ENCODE results near the gene TMEM213.
A peak's percentile ranks its signal among the peaks of the same experiment; 100 is the strongest.

Gene TMEM213

GRCh38 chr7:138871814-138872090 is 74.0 kb downstream of the TMEM213 start:
- H3K23ac ChIP-seq (ENCODE audit: low read length): no peak overlapping the region
- H3K4ac ChIP-seq (ENCODE audit: low read depth, low read length): no peak overlapping the region
- no peak overlapping the region for H3K4me2 ChIP-seq (ENCODE audit: low read length)
- no peak overlapping the region for H2BK15ac ChIP-seq (replicated peaks; ENCODE audit: low read depth)
- no peaks in the 10 kb centered on the region for H3K4me1 ChIP-seq (ENCODE audit: control insufficient read depth, low read depth, low read length)
- WGBS (ENCODE audit: extremely low coverage, insufficient coverage, low lambda C conversion rate): no CpG with 5 or more reads among the region's 5 CpGs
- H2AK5ac ChIP-seq (ENCODE audit: low read length): no peak overlapping the region
- no peak overlapping the region for H2BK120ac ChIP-seq (ENCODE audit: low read depth, low read length)
- H3K36me3 ChIP-seq (ENCODE audit: control insufficient read depth, insufficient read depth, low read length): peaks cover 1% of the 10 kb centered on the region
- no peak overlapping the region for H3K18ac ChIP-seq (ENCODE audit: low read length)
- H4K5ac ChIP-seq (ENCODE audit: low read length): no peak overlapping the region
- H3K27me3 ChIP-seq (ENCODE audit: insufficient read depth, low read length, poor library complexity): no peaks in the 10 kb centered on the region
- no peak overlapping the region for H4K8ac ChIP-seq (ENCODE audit: low read depth, low read length)
- no peak for DNase-seq
- H3K79me1 ChIP-seq (ENCODE audit: low read length): no peaks in the 10 kb centered on the region
- no peak overlapping the region for H3K9ac ChIP-seq (ENCODE audit: low read length)
- no peak overlapping the region for H3K27ac ChIP-seq (ENCODE audit: low read depth, low read length)
- no peak overlapping the region for H2BK5ac ChIP-seq (ENCODE audit: low read length)
- no peaks in the 10 kb centered on the region for H3K79me2 ChIP-seq (ENCODE audit: control insufficient read depth, insufficient read depth, low read length)
- H3K4me3 ChIP-seq (ENCODE audit: low read length): no peak overlapping the region
- H3K56ac ChIP-seq (ENCODE audit: low read length): no peak overlapping the region

- Histone ChIP-seq H3K27ac (ENCODE audit: low read depth, low read length) (no peak overlapping the region), H3K4ac (ENCODE audit: low read depth, low read length) (no peak overlapping the region)
Measured at GRCh38 chr7:138872576-138872975, 74.8 kb downstream of the TMEM213 start.

GRCh38 chr7:138873220-138873892 is 75.6 kb downstream of the TMEM213 start:
- H3K27ac ChIP-seq (ENCODE audit: low read depth, low read length): no peak overlapping the region
- no peak overlapping the region for H3K4me3 ChIP-seq (ENCODE audit: low read length)
- no peak overlapping the region for H4K5ac ChIP-seq (ENCODE audit: low read length)
- H3K4ac ChIP-seq (ENCODE audit: low read depth, low read length): no peak overlapping the region
- no peak overlapping the region for H3K4me2 ChIP-seq (ENCODE audit: low read length)
- no peak overlapping the region for H4K8ac ChIP-seq (ENCODE audit: low read depth, low read length)
- no peak for DNase-seq
- H3K27me3 ChIP-seq (ENCODE audit: insufficient read depth, low read length, poor library complexity): no peaks in the 10 kb centered on the region
- no peak overlapping the region for H3K23ac ChIP-seq (ENCODE audit: low read length)
- H3K56ac ChIP-seq (ENCODE audit: low read length): no peak overlapping the region
- H2BK15ac ChIP-seq (replicated peaks; ENCODE audit: low read depth): no peak overlapping the region
- no peak overlapping the region for H2BK5ac ChIP-seq (ENCODE audit: low read length)
- H3K36me3 ChIP-seq (ENCODE audit: control insufficient read depth, insufficient read depth, low read length): no peaks in the 10 kb centered on the region
- H3K79me2 ChIP-seq (ENCODE audit: control insufficient read depth, insufficient read depth, low read length): no peaks in the 10 kb centered on the region
- H3K18ac ChIP-seq (ENCODE audit: low read length): no peak overlapping the region
- no peak overlapping the region for H3K9ac ChIP-seq (ENCODE audit: low read length)
- no peak overlapping the region for H2AK5ac ChIP-seq (ENCODE audit: low read length)
- H2BK120ac ChIP-seq (ENCODE audit: low read depth, low read length): no peak overlapping the region
- no peaks in the 10 kb centered on the region for H3K79me1 ChIP-seq (ENCODE audit: low read length)
- WGBS (ENCODE audit: extremely low coverage, insufficient coverage, low lambda C conversion rate): no CpG with 5 or more reads among the region's 5 CpGs
- H3K4me1 ChIP-seq (ENCODE audit: control insufficient read depth, low read depth, low read length): no peaks in the 10 kb centered on the region

More at GRCh38 chr7:138872576-138872975, 74.8 kb downstream of the TMEM213 start:
- Histone ChIP-seq H3K23ac (ENCODE audit: low read length) (no peak overlapping the region), H2BK15ac (replicated peaks; ENCODE audit: low read depth) (no peak overlapping the region), H3K79me2 (ENCODE audit: control insufficient read depth, insufficient read depth, low read length) (no peaks in the 10 kb centered on the region), H4K8ac (ENCODE audit: low read depth, low read length) (no peak overlapping the region), H2BK120ac (ENCODE audit: low read depth, low read length) (no peak overlapping the region), H4K5ac (ENCODE audit: low read length) (no peak overlapping the region), H3K56ac (ENCODE audit: low read length) (no peak overlapping the region), H2AK5ac (ENCODE audit: low read length) (no peak overlapping the region), H3K4me2 (ENCODE audit: low read length) (no peak overlapping the region), H3K79me1 (ENCODE audit: low read length) (no peaks in the 10 kb centered on the region), H3K36me3 (ENCODE audit: control insufficient read depth, insufficient read depth, low read length) (peaks cover 1% of the 10 kb centered on the region), H3K4me3 (ENCODE audit: low read length) (no peak overlapping the region), H2BK5ac (ENCODE audit: low read length) (no peak overlapping the region), H3K4me1 (ENCODE audit: control insufficient read depth, low read depth, low read length) (no peaks in the 10 kb centered on the region), H3K18ac (ENCODE audit: low read length) (no peak overlapping the region), H3K9ac (ENCODE audit: low read length) (no peak overlapping the region), H3K27me3 (ENCODE audit: insufficient read depth, low read length, poor library complexity) (no peaks in the 10 kb centered on the region)
- no CpG with 5 or more reads among the region's 4 CpGs for WGBS (ENCODE audit: extremely low coverage, insufficient coverage, low lambda C conversion rate)
- DNase-seq: peak; percentile 74

GRCh38 chr7:138875794-138876193 is 78.0 kb downstream of the TMEM213 start:
- no peak for DNase-seq
- H2AK5ac ChIP-seq (ENCODE audit: low read length): no peak overlapping the region
- no CpG with 5 or more reads among the region's 9 CpGs for WGBS (ENCODE audit: extremely low coverage, insufficient coverage, low lambda C conversion rate)
- H3K4me2 ChIP-seq (ENCODE audit: low read length): no peak overlapping the region
- H3K79me2 ChIP-seq (ENCODE audit: control insufficient read depth, insufficient read depth, low read length): no peaks in the 10 kb centered on the region
- H3K4ac ChIP-seq (ENCODE audit: low read depth, low read length): no peak overlapping the region
- no peak overlapping the region for H3K4me3 ChIP-seq (ENCODE audit: low read length)
- no peak overlapping the region for H3K56ac ChIP-seq (ENCODE audit: low read length)
- no peak overlapping the region for H3K27ac ChIP-seq (ENCODE audit: low read depth, low read length)
- no peaks in the 10 kb centered on the region for H3K4me1 ChIP-seq (ENCODE audit: control insufficient read depth, low read depth, low read length)
- H4K8ac ChIP-seq (ENCODE audit: low read depth, low read length): no peak overlapping the region
- H2BK15ac ChIP-seq (replicated peaks; ENCODE audit: low read depth): no peak overlapping the region
- H3K27me3 ChIP-seq (ENCODE audit: insufficient read depth, low read length, poor library complexity): no peaks in the 10 kb centered on the region
- H2BK5ac ChIP-seq (ENCODE audit: low read length): no peak overlapping the region
- no peaks in the 10 kb centered on the region for H3K36me3 ChIP-seq (ENCODE audit: control insufficient read depth, insufficient read depth, low read length)
- H2BK120ac ChIP-seq (ENCODE audit: low read depth, low read length): no peak overlapping the region
- no peak overlapping the region for H3K9ac ChIP-seq (ENCODE audit: low read length)
- H3K18ac ChIP-seq (ENCODE audit: low read length): no peak overlapping the region
- no peak overlapping the region for H4K5ac ChIP-seq (ENCODE audit: low read length)
- no peaks in the 10 kb centered on the region for H3K79me1 ChIP-seq (ENCODE audit: low read length)
- H3K23ac ChIP-seq (ENCODE audit: low read length): no peak overlapping the region

- no peaks in the 10 kb centered on the region for H3K79me1 ChIP-seq (ENCODE audit: low read length)
- H2BK120ac ChIP-seq (ENCODE audit: low read depth, low read length): no peak overlapping the region
- no peaks in the 10 kb centered on the region for H3K4me1 ChIP-seq (ENCODE audit: control insufficient read depth, low read depth, low read length)
- DNase-seq: no peak
- H3K79me2 ChIP-seq (ENCODE audit: control insufficient read depth, insufficient read depth, low read length): no peaks in the 10 kb centered on the region
- H3K27me3 ChIP-seq (ENCODE audit: insufficient read depth, low read length, poor library complexity): no peaks in the 10 kb centered on the region
- no peak overlapping the region for H2BK15ac ChIP-seq (replicated peaks; ENCODE audit: low read depth)
- no peak overlapping the region for H4K5ac ChIP-seq (ENCODE audit: low read length)
- no peak overlapping the region for H3K9ac ChIP-seq (ENCODE audit: low read length)
- H3K18ac ChIP-seq (ENCODE audit: low read length): no peak overlapping the region
- no peak overlapping the region for H3K27ac ChIP-seq (ENCODE audit: low read depth, low read length)
- no peak overlapping the region for H3K4me2 ChIP-seq (ENCODE audit: low read length)
- no peak overlapping the region for H3K4ac ChIP-seq (ENCODE audit: low read depth, low read length)
- H2AK5ac ChIP-seq (ENCODE audit: low read length): no peak overlapping the region
- H3K4me3 ChIP-seq (ENCODE audit: low read length): no peak overlapping the region
- H3K56ac ChIP-seq (ENCODE audit: low read length): no peak overlapping the region
- no peak overlapping the region for H2BK5ac ChIP-seq (ENCODE audit: low read length)
- no peak overlapping the region for H4K8ac ChIP-seq (ENCODE audit: low read depth, low read length)
- no peak overlapping the region for H3K23ac ChIP-seq (ENCODE audit: low read length)
- no CpG with 5 or more reads among the region's 4 CpGs for WGBS (ENCODE audit: extremely low coverage, insufficient coverage, low lambda C conversion rate)
- H3K36me3 ChIP-seq (ENCODE audit: control insufficient read depth, insufficient read depth, low read length): no peaks in the 10 kb centered on the region
Measured at GRCh38 chr7:138876326-138876725, 78.5 kb downstream of the TMEM213 start.

GRCh38 chr7:138878051-138878450 is 80.3 kb downstream of the TMEM213 start:
- DNase-seq: no peak
- no peaks in the 10 kb centered on the region for H3K27me3 ChIP-seq (ENCODE audit: insufficient read depth, low read length, poor library complexity)
- no peaks in the 10 kb centered on the region for H3K36me3 ChIP-seq (ENCODE audit: control insufficient read depth, insufficient read depth, low read length)

More at GRCh38 chr7:138878051-138878450, 80.3 kb downstream of the TMEM213 start:
- Histone ChIP-seq H2BK120ac (ENCODE audit: low read depth, low read length) (no peak overlapping the region), H3K27ac (ENCODE audit: low read depth, low read length) (no peak overlapping the region), H2BK5ac (ENCODE audit: low read length) (no peak overlapping the region), H4K8ac (ENCODE audit: low read depth, low read length) (no peak overlapping the region), H3K18ac (ENCODE audit: low read length) (no peak overlapping the region), H3K4me2 (ENCODE audit: low read length) (no peak overlapping the region), H3K4ac (ENCODE audit: low read depth, low read length) (no peak overlapping the region), H3K4me1 (ENCODE audit: control insufficient read depth, low read depth, low read length) (no peaks in the 10 kb centered on the region), H4K5ac (ENCODE audit: low read length) (no peak overlapping the region), H3K9ac (ENCODE audit: low read length) (no peak overlapping the region), H2BK15ac (replicated peaks; ENCODE audit: low read depth) (no peak overlapping the region), H3K56ac (ENCODE audit: low read length) (no peak overlapping the region), H3K79me2 (ENCODE audit: control insufficient read depth, insufficient read depth, low read length) (no peaks in the 10 kb centered on the region), H2AK5ac (ENCODE audit: low read length) (no peak overlapping the region), H3K4me3 (ENCODE audit: low read length) (no peak overlapping the region), H3K79me1 (ENCODE audit: low read length) (no peaks in the 10 kb centered on the region), H3K23ac (ENCODE audit: low read length) (no peak overlapping the region)
- no CpG with 5 or more reads among the region's 7 CpGs for WGBS (ENCODE audit: extremely low coverage, insufficient coverage, low lambda C conversion rate)

Data from mesendoderm (in vitro differentiated cells).